ENCODE results near the gene STT3A.
A peak's percentile ranks its signal among the peaks of the same experiment; 100 is the strongest.

- TF ChIP-seq CTCF (IDR thresholded peaks at IDR 0.05; ENCODE audit: low read depth, low read length) (peak; percentile 44), EZH2phosphoT487 (IDR thresholded peaks at IDR 0.05; ENCODE audit: low read depth) (no peak)
These were observed 33.8 kb downstream of the STT3A start for GRCh38 chr11:125626288-125626950.
